GM20000 (cell line): ENCODE data around the gene DEK.

ENCODE experiments used
- DNase-seq: peaks from one replicate; pipeline ENCODE4 v3.0.0; 2012; ENCODE audit warnings: low spot score
- CTCF ChIP-seq: IDR thresholded peaks from 2 replicates; pipeline ENCODE4 v1.5.1; 2012; ENCODE audit warnings: mild to moderate bottlenecking, control low read depth; ENCODE audit errors: extremely low read depth, missing control alignments

Gene DEK

GRCh38 chr6:18216411-18216810 is 47.9 kb downstream of the DEK start:
- TF ChIP-seq CTCF = no peak

GRCh38 chr6:18215436-18215835 is 48.9 kb downstream of the DEK start:
- TF ChIP-seq CTCF = no peak
- DNase-seq = no peak

More at GRCh38 chr6:18216411-18216810, 47.9 kb downstream of the DEK start:
- no peak for DNase-seq

GRCh38 chr6:18214003-18214402 is 50.3 kb downstream of the DEK start:
- no peak for TF ChIP-seq CTCF
- peak; percentile 34 for DNase-seq

- no peak for TF ChIP-seq CTCF
- DNase-seq = no peak
These were observed 50.9 kb downstream of the DEK start for GRCh38 chr6:18213439-18213838.

- no peak for DNase-seq
- TF ChIP-seq CTCF = no peak
These were observed 52.1 kb downstream of the DEK start for GRCh38 chr6:18212231-18212630.

- peak; percentile 72 for DNase-seq
- no peak for TF ChIP-seq CTCF
These were observed 53.0 kb downstream of the DEK start for GRCh38 chr6:18211338-18211737.

GRCh38 chr6:18210707-18211106 is 53.6 kb downstream of the DEK start:
- no peak for TF ChIP-seq CTCF
- DNase-seq = no peak
